ENCODE measurements around the gene TRIM28.
"Not testable (repeated sequence)": the region's sequence is repeated elsewhere in the genome, so short reads cannot be mapped to it uniquely, and the experiment has no call there.

The TRIM28 gene

DNA sequence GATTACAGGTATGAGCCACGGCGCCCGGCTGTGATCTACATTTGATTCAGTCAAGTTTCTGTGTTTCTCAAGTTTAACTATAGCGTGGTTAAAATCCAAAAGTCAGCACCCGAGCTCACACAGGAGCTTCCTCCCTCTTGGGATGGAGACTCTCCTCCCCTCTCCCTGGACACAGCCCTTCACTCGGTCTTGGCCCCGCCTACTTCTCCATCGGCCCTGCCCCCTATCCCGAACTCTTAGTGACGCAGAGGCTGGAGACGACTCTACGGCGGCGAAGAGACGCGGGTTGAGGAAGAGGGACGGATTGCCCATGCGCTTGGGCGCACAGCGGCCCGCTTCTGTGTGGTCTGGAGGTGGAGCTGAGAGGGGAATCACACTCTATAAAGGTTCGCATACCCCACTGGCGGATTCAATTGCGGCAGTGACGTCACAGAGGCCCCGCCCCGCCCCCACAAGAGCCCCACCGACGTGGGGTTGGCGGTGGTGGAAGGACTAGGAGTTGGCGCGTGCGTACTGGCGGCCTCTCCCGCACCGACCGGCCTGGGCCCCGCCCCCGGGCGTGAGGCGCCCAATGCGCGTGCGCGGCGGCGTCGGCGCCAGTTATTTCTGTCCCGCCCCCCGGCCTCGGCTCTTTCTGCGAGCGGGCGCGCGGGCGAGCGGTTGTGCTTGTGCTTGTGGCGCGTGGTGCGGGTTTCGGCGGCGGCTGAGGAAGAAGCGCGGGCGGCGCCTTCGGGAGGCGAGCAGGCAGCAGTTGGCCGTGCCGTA is at the start of gene TRIM28:
Gene TRIM28 (plus strand): TSS at position 239 of the 765 bp plus-strand sequence. CDS start 694 bp downstream, outside the sequence.
- peak; percentile 98 for DNase-seq (ENCODE audit: low read depth)
- H3K4me3 ChIP-seq (ENCODE audit: low read depth, low read length) = peak within 1 kb of the TSS; percentile 96

DNA sequence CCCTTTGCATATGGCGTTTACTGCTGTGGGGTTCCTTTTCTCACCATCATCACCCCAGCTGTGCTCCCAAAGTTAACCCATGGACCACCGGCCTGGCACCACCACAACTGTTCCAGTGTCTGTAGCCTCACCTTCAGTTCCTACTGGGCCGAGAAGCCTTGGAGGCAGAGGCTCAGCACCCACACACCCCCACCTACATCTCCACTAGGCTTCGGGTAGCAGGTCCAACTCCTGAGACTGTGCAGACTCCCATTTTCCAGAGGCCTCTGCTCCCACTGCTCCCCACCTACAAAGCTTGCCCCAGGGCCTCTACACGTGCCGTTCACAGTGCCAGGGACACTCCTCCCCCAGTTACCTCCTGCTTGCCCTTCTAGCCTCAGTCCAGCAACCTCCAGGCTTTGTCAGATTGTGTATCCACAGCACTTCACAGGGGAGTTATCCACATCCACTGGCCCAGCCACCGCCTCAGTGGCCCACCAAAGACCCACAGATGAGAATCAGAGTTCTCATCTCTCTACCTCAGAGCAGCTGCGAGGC is 46.2 kb upstream of the TRIM28 start:
- H3K4me3 ChIP-seq (ENCODE audit: low read depth, low read length) = no peak overlapping the region
- no peak for DNase-seq (ENCODE audit: low read depth)

DNA sequence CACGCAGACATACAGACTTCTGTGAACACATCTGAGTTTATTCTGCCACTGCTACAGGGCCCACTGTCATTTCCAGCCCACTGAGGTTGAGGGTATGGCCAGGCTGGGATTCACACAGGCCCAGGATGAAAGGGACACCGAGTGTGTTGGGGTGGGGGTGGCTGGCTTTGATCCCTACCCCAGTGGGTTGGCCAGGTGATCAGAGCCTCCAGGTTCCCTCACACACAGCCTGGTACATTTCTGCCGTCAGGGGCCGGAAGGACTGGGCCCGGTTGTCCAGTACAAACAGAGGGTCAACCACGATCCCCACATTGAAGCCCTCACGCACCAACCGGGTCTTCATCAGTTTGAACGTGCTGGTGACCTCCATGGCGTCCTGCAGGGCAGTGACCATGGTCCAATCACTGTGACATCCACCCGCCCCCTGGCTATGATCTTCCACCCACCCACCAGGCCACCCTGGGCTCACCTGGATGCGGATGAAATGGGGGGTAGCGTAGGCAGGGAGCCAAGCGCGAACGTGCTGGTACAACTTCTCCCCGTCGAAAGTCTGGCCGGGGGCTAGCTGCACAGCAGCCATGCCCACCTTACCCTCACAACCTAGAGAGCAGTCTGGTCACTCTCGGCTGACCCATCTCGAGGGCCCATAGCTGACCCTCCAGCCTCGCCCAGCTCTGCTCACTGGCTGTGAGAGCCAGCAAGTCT is 45.4 kb upstream of the TRIM28 start:
- no peak for DNase-seq (ENCODE audit: low read depth)
- peak overlapping the region; percentile 58 for H3K4me3 ChIP-seq (ENCODE audit: low read depth, low read length)

DNA sequence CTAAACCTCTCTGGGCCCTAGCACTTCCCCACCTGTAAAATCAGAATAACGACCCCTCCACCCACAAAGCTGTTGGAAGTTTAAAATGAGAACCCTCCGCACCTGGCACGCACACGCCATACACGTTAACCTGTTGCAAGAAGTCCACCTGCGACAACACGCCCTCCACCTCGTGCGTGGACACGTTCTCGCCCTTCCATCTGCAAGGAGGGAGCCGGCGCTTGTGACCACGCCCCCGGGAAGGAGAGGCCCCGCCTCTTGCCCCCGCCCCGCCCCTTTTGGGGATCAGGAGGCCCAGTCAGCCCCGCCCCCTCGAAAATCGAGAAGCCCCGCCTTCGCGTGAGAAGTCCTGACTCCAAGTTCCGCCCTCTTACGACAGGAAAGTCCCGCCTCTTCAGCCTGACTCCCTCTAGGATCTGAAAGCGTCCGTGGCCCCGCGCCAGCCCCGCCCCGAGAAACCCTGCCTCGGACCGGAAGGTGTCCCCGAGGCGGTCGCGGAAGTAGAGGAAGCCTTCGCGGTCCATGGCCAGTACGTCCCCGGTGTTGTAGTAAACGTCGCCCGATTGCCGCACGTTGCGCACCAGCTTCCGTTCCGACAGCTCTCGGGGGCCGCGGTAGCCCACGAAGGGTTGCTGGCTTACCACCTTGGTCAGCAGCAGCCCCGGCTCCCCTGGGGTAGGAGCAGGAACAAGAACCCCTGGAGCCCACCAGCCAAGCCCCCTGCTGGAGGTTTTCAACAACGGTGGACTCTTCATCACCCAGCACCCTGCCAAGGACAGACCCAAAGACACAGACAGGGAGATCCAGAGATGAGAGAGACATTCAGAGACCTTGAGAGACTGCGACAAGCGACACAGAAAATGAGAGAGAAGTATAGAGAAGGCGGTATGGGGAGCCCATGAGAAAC is 44.6 kb upstream of the TRIM28 start:
- peak overlapping the region; percentile 58 for H3K4me3 ChIP-seq (ENCODE audit: low read depth, low read length)

DNA sequence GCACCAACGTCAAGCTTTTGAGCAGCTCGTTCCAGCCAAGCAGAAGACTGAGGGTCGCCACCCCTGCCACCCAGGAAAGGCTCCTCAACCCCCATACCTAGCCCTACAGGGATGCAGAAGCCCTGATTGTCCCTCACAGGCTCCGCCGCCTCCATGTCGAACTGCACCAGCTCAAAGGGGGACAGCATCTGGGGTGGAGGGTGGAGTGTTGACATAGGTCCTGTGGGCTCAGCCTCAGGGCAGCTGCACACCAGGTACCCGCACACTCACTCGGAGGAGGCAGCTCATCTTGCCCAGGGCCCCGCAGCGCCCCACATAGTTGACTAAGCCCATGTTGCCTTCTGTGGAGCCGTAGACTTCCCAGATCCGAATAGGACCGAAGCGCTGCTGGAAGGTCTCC is 43.6 kb upstream of the TRIM28 start:
- peak overlapping the region; percentile 58 for H3K4me3 ChIP-seq (ENCODE audit: low read depth, low read length)
- no peak for DNase-seq (ENCODE audit: low read depth)

More for the DNA sequence above, 44.6 kb upstream of the TRIM28 start:
- peak; percentile 93 for DNase-seq (ENCODE audit: low read depth)

DNA sequence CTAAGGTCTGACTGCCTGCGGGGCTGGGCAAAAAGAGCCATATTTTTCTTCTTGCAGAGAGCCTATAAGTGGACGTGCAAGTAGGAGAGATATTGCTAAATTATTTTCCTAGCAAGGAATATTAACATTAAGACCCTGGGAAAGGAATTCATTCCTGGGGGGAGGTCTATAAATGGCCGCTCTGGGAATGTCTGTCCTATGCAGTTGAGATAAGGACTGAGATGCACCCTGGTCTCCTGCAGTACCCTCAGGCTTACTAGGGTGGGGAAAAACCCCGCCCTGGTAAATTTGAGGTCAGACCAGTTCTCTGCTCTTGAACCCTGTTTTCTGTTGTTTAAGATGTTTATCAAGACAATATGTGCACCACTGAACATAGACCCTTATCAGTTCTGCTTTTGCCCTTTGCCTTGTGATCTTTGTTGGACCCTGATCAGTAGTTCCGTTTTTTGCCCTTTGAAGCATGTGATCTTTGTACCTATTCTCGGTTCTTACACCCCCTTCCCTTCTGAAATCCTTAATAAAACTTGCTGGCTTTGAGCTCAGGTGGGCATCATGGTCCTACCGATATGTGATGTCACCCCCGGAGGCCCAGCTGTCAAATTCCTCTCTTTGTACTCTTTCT is 36.2 kb upstream of the TRIM28 start:
- not testable (repeated sequence) for H3K4me3 ChIP-seq (ENCODE audit: low read depth, low read length); DNase-seq (ENCODE audit: low read depth)

DNA sequence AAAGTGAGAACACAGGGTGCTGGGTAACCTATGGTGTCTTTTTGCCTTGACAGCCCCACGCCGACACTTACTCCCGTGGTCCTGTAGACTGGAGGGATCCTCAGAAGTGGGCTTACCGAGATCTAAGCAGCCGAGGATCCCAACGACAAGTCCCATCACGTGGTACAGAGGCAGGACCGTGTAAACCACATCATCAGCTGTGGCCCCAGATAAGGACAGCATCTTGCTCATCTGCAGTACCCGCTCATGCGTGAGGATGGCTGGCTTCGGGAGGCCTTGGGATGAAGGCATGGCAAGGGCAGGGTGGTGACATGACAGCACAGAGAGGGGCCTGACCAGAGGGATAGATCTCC is 34.2 kb upstream of the TRIM28 start:
- no peak overlapping the region for H3K4me3 ChIP-seq (ENCODE audit: low read depth, low read length)
- DNase-seq (ENCODE audit: low read depth) = no peak

DNA sequence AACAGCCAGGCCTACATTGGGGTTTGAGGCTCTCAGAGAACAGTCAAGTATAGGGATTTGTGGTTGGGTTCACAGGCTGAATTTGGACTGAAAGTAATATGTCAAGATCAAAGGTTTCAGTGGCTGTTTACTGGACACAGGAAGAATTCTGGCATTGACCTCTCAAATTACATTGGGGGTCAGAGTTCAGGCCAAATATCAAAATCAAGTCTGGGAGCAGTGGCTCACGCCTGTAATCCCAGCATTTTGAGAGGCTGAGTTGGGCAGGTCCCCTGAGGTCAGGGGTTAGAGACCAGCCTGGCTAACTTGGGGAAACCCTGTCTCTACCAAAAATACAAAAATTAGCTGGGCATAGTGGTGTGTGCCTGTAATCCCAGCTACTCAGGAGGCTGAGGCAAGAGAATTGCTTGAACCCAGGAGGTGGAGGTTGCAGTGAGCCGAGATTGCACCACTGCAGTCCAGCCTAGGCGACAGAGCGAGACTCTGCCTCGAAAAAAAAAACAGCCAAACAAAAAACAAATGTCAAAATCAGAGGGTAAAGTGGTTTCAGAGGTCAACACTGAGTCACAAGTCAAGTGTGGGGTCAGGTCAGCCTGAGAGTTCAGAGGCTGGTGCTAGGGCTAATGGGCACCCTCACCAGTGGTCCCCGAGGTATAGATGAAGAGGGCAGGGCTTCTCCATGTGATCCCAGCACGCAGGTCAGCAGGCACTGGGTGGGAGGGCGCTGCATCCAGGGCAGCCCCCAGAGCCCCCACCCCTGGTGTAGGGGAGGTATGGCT is 33.6 kb upstream of the TRIM28 start:
- no peak for DNase-seq (ENCODE audit: low read depth)
- H3K4me3 ChIP-seq (ENCODE audit: low read depth, low read length) = no peak overlapping the region

DNA sequence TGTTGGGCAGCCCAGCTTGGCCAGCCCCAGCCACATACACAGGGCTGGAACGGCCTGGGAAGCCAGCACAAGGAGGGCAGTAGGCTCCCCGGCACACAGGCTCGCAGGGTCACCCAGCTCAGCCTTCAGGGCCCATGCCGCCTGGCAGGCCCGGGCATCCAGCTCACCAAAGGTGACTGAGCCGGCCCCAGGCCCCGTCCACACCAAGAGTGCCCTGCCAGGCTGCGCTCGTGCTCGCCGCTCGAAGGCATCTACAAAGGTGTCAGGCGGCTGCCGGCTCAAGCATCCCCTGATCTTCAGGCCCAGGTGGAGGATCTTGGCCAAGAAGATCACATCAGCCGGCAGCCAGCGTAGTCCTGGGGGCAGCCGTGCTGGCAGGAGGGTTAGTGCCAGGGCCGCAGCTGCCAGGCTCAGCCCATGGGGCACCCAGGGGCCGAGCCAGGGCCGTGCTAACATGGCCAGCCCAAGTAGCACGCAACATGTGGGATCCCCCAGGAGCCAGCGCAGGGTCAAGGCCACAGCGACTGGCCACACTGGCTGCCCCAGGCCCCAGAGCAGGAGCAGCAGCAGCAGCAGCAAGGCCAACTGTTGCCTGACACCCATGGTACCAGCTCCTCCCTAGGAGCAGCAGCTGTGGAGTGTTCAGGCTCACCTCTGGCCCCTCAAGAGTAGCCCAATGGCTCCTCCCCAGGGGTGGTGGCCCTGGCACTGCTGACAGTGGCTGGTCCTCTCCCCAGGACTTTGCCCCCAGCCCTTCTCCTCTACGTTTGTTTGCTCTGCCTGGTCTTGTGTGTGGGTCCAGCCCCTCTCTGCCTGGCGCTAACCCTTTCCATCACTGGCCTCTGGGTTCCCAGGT is 32.3 kb upstream of the TRIM28 start, which contains the start of gene SLC27A5:
Gene SLC27A5 (minus strand): TSS at position 640 of the 856 bp plus-strand sequence. CDS start 37 bp downstream, at position 603.
- DNase-seq (ENCODE audit: low read depth) = no peak
- H3K4me3 ChIP-seq (ENCODE audit: low read depth, low read length) = no peak within 1 kb of the TSS

DNA sequence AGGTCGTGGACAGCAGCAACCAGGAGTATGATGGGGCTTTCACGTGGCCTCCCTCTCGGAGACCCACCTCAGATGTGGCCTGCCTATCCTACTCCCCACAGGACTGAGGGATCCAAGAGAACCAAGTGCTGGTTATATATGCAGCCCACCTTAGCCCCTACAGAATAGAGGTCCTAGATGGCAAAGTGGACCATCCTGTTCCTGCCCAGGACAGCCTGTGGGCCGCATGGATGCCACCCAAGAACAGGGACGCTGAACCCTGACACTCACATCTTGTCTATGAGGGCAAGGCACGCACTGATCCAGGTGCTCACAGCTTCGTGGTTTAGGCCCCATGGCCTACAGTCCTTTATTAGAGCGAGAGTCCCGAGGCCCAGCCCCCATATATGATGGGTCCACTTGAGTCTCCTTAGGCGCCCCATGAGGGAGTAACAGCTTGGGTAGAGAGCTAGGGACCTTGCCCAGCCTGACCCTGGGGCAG is 30.6 kb upstream of the TRIM28 start:
- H3K4me3 ChIP-seq (ENCODE audit: low read depth, low read length) = no peak overlapping the region

DNA sequence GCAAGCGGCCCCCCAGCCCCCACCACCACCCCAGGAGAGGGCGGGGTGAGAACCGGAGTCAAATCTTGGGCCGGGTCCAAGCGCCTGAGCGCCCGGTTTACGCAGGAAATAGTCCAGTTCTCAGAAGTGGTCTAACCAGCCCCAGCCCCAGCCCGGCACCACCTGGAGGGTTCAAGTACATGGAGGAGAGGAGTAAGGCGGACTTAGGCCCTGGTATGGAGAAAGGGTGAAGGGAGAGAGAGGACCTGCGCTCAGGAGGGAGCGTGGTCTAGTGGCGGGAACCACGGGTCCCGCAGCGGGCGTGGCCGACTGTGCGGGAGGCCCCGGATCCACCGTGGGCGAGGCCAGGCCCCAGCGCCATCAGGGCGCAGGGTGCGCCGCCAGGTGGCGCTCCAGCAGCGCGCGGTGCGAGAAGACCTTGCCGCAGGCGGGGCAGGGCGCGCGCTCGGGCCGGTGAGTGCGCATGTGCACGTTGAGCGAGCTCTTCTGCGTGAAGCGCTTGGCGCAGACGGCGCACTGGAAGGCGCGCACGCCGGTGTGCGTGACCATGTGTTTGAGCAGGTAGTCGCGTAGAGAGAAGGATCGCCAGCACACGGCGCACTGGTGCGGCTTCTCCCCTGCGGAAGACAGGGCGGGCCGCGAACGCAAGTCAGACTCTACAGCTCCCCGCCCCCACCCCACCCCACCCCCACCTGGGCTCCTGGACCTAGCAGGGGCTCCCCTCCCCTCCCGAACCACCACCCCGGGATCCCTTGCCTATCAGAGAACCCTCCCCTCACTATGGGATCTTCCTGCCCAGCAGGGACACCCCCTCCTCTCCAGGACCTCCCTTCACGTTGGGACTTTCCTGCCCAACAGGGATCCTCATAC is 29.9 kb upstream of the TRIM28 start:
- DNase-seq (ENCODE audit: low read depth) = peak; percentile 56
- peak overlapping the region; percentile 55 for H3K4me3 ChIP-seq (ENCODE audit: low read depth, low read length)

More for the DNA sequence above, 30.6 kb upstream of the TRIM28 start:
- DNase-seq (ENCODE audit: low read depth) = no peak

DNA sequence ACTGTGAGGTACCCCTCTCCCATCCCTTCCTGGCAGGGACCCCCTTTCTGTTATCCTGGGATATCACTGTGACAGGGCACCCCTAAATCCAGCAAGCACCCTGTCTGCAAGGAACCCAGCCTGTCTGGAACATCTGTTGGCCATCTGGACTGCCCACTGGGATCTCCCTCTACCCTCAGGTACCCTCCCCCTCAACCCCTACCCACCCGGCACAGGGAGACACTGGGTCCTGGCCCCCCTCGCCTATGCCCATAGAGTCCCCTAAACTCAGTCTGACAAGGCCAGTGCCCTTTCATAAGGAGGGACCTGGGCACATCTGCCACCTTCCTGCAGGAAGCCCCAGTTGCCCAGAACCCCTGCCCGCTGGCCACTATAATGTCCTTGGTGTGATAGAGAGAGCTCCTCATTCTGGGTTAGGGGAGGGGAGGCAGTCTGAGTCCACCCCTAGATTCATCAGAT is 29.3 kb upstream of the TRIM28 start:
- DNase-seq (ENCODE audit: low read depth) = no peak
- peak overlapping the region; percentile 55 for H3K4me3 ChIP-seq (ENCODE audit: low read depth, low read length)

DNA sequence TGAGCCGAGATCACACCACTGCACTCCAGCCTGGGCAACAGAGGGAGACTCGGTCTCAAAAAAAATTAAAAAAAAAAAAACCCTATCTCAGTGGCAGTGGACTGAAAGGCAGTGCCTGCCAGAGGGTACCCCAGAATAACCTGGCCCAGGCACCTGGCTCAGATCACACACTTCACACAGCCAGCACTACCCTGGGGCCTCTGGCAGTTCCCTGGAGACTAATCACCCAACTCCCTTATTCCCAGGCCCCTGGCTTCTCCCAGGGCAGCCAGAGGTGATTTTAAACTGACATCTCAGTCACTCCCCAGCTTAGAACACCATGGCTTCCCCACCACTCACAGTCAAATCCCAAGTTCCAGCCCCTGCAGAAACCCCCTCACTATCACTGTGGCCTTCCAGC is 28.6 kb upstream of the TRIM28 start:
- no peak for DNase-seq (ENCODE audit: low read depth)
- H3K4me3 ChIP-seq (ENCODE audit: low read depth, low read length) = no peak overlapping the region

DNA sequence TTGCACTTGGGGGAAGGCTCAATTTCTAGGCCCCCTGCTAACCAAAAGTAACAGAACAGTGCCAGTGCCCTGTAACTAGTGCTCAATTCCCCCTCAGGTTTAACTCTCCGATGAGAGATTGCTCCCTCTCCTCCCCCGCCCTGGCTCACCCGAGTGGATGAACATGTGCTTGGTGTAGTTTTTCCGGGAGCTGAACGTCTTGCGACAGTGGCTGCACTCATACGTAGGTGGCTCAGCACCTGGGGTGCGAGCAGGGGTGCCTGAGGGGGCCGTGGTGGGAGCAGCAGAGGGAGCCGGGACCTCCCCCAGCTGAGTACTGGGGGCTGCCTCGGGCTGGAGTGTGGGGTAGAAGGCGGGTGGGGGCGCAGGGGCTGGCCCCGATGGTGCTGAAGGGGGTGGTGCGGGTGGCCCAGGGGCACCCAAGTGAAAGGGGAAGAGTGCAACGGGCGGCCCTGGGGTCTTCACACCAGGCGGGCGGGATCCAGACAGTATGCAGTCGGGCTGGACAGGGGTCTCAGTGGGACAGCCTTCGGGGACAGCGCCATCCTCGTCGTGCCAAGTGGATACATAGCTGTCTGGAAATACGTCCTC is 27.5 kb upstream of the TRIM28 start:
- no peak overlapping the region for H3K4me3 ChIP-seq (ENCODE audit: low read depth, low read length)
- DNase-seq (ENCODE audit: low read depth) = no peak

DNA sequence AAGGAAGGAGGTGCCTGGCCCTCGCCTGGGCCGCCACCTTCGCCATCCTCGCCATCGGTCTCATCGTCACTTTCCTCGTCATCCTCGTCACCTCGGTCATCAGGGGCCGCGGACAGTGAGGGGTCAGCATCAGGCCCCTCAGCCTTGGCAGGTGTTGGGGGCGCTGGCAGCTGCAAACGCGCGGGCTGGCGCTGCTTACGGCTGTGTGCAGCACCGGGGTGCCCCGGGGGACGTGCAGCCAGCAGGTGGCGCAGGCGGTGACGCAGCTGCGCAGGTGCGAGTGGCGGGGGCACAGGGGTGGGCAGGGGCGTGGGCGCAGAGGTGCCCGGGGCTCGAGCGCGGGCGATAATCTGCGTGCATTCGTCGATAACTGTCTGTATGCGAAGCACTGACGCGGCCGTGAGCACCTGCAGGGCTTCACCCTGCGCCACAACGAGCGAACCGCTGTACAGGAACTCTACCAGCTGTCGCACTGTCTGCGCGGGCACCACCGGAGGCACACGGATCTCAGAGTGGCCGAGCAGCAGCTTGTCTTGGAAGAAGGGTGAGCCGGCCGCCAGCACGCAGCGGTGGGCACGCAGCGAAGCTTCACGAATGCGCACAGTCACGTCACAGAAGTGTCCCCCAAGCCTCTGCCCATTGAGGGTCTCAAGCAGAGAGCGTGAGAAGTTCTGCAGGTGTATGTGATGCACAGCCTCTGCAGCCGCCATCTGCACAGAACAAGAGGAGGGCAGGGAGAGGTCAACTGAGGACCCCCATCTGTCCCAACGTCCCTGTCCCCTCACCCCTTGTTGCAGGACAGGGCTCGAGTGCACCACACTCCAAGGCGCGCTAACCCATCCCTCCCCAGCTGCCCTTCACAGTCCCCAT is 26.7 kb upstream of the TRIM28 start:
- DNase-seq (ENCODE audit: low read depth) = no peak
- no peak overlapping the region for H3K4me3 ChIP-seq (ENCODE audit: low read depth, low read length)
